DMS79 treated with DMSO at 0.1 percent for 48 hours (cell line): ENCODE results near the gene GPATCH1.
A peak's percentile ranks its signal among the peaks of the same experiment; 100 is the strongest.
"Not testable (repeated sequence)": the region's sequence is repeated elsewhere in the genome, so short reads cannot be mapped to it uniquely, and the experiment has no call there.

Experiments used
- DNase-seq: peaks from one replicate; lab custom pipeline; 2025; lab: John Stamatoyannopoulos, UW

Gene GPATCH1

DNA sequence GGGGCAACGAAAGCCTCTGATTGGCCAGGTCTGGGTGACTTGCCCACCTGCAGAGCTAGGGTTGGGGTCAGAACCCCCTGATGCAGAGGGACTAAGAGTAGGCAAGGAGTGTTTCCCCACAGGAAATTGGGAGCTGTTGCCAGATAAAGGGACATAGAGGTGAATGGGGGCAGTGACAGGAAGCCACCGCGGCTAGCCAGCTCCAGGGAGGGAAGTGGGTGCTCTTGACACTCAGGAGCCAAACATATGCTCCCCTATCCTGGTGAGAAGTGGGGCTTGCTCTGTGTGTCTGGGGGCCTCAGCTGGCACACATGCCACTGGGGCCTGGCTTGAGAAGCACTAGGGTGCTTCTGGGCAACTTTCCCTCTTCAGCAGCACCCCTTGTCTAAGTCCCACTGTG, 76.9 kb downstream of the GPATCH1 start:
- DNase-seq, result no peak

GRCh38 chr19:33158365-33158764, 77.4 kb downstream of the GPATCH1 start:
- DNase-seq, result no peak

- no peak for DNase-seq
Observed at GRCh38 chr19:33159149-33159548, 78.2 kb downstream of the GPATCH1 start.

GRCh38 chr19:33159893-33160292, 78.9 kb downstream of the GPATCH1 start:
- DNase-seq, result no peak

DNA sequence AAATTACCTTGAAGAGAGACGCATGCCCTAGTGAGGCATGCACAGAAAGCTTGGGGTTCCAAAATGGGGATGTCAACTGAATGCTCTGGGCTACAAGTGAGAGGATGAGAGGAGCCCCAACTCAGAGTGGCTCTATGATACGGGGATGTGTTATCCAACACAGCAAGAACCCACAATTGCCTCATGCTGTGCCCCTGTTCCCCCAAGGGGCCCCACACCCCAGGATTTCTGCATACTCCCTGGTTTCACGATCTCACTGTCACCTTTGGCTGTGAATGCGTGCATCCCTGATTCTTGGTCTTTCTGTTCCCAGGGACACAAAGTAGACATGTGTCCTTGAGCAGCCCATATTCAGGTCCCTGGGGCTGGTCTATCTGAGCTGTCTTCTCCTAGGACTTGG, 80.2 kb downstream of the GPATCH1 start:
- DNase-seq, result no peak

DNA sequence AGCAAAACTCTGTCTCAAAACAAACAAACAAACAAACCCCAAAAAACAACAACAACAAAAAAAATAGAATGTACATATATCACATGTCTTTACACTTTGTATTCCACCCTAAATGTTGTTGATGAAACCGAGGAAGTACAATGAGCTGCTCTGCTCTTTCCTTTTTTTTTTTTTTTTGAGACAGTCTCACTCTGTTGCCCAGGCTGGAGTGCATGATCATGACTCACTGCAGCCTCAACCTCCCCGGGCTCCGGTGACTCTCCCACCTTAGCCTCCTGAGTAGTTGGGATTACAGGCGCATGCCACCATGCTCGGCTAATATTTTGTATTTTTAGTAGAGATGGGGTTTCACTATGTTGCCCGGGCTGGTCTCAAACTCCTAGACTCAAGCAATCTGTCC, 82.5 kb downstream of the GPATCH1 start:
- no peak for DNase-seq

DNA sequence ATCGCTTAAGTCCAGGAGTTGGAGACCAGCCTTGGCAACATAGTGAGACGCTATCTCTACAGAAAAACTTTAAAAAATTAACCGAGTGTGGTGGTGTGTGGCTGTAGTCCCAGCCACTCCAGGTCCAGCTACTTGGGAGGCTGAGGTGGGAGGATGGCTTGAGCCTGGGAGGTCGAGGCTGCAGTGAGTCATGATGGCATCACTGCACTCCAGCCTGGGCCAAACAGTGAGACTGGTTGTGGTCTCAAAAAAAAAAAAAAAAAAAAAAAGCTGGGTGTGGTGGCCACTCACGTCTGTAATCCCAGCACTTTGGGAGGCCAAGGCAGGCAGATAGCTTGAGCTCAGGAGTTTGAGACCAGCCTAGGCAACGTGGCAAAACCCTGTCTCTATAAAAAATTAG, 85.1 kb downstream of the GPATCH1 start:
- DNase-seq, result not testable (repeated sequence)

GRCh38 chr19:33167438-33167837, 86.5 kb downstream of the GPATCH1 start:
- no peak for DNase-seq

DNA sequence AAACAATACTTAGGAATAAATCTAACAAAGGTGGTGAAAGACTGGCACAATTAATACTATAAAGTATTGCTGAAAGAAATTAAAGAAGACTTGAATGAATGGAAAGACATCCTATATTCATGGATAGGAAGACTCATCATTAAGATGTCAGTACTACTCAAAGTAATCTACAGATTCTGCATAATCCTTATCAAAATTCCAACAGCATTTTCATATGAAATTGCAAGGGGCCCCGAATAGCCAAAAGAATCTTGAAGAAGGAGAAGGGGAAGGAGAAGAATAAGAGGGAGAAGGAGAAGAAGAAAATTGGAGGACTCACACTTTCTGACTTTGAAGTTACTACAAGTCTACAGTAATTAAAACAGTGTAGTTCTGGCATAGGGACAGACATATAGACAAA, 87.5 kb downstream of the GPATCH1 start:
- DNase-seq, result no peak

GRCh38 chr19:33171222-33171795, 90.3 kb downstream of the GPATCH1 start:
- no peak for DNase-seq

DNA sequence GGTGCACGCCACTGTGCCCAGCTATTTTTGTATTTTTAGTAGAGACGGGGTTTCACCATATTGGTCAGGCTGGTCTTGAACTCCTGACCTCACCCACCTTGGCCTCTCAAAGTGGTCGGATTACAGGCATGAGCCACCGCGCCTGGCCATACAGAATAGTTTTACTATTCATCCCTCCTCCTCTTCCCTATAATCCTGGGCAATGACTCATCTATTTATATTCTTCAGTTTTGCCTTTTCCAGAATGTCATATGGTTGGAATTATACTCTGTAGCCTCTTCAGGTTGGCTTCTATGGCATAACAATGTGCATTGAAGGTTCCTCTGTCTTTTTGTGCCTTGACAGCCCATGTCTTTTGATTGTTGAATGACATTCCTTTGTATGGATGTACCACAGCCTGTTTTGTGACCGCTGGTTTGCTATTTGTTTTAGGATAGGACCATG, 91.0 kb downstream of the GPATCH1 start:
- DNase-seq, result no peak

DNA sequence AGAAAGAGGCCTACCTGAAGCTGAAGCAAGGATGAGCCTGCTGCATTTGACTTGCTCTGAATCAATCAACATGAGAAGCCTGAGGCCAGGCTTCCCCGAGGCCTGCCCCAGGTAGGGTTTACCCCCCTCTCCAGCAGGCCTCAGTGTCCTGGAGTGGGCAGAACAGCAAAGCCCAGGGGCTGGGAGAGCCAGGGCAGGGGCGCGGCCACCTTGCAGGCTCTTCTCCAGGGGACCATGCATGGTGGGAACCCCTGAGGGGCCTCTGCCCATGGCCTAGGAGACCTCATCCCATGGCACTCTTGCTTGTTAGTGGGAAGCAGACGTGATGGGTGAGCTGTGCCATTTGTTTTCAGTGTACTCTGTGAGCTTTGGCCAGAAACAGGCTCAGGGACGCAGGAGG, 93.2 kb downstream of the GPATCH1 start:
- DNase-seq, result no peak

GRCh38 chr19:33175156-33175782, 94.3 kb downstream of the GPATCH1 start:
- DNase-seq, result no peak

GRCh38 chr19:33175886-33176669, 95.1 kb downstream of the GPATCH1 start:
- peak; percentile 20 for DNase-seq

- peak; percentile 97 for DNase-seq
Observed at GRCh38 chr19:33176670-33177416, 95.9 kb downstream of the GPATCH1 start.

- no peak for DNase-seq
Observed at GRCh38 chr19:33177417-33177979, 96.5 kb downstream of the GPATCH1 start.
